NCI-H128 (cell line): ENCODE results near the gene BRD2.
A peak's percentile ranks its signal among the peaks of the same experiment; 100 is the strongest.

Experiments
- DNase-seq: peaks from one replicate; lab custom pipeline; 2025; ENCODE audit not compliant: unreplicated experiment; lab: John Stamatoyannopoulos, UW

BRD2 gene

GRCh38 chr6:32984622-32985389 lies 16.4 kb downstream of the BRD2 start:
- DNase-seq: peak; percentile 87

- no peak for DNase-seq
Observed at GRCh38 chr6:32989368-32989767, 21.0 kb downstream of the BRD2 start.

- DNase-seq: no peak
Observed at GRCh38 chr6:32991972-32992371, 23.6 kb downstream of the BRD2 start.

GRCh38 chr6:32993363-32993973 lies 25.1 kb downstream of the BRD2 start:
- no peak for DNase-seq

GRCh38 chr6:32995448-32995847 lies 27.1 kb downstream of the BRD2 start:
- no peak for DNase-seq

GRCh38 chr6:33000055-33000454 lies 31.7 kb downstream of the BRD2 start:
- no peak for DNase-seq

- no peak for DNase-seq
Observed at GRCh38 chr6:33001685-33002084, 33.3 kb downstream of the BRD2 start.

- DNase-seq: no peak
Observed at GRCh38 chr6:33004940-33005339, 36.5 kb downstream of the BRD2 start.

GRCh38 chr6:33007831-33008400 lies 39.5 kb downstream of the BRD2 start:
- no peak for DNase-seq

- DNase-seq: no peak
Observed at GRCh38 chr6:33008944-33009861, 40.8 kb downstream of the BRD2 start, which contains the start of gene HLA-DOA. TSS of gene HLA-DOA (minus strand) at chr6:33009591.

GRCh38 chr6:33010356-33010755 lies 42.0 kb downstream of the BRD2 start:
- DNase-seq: no peak

GRCh38 chr6:33013608-33014007 lies 45.2 kb downstream of the BRD2 start:
- no peak for DNase-seq

GRCh38 chr6:33014841-33015634 lies 46.6 kb downstream of the BRD2 start:
- peak; percentile 11 for DNase-seq

- no peak for DNase-seq
Observed at GRCh38 chr6:33015798-33016197, 47.4 kb downstream of the BRD2 start.

GRCh38 chr6:33017018-33017417 lies 48.6 kb downstream of the BRD2 start:
- no peak for DNase-seq

GRCh38 chr6:33017694-33018353 lies 49.4 kb downstream of the BRD2 start:
- DNase-seq: no peak

- no peak for DNase-seq
Observed at GRCh38 chr6:33018418-33018817, 50.0 kb downstream of the BRD2 start.

GRCh38 chr6:33018904-33019303 lies 50.5 kb downstream of the BRD2 start:
- no peak for DNase-seq

- DNase-seq: no peak
Observed at GRCh38 chr6:33019372-33019771, 51.0 kb downstream of the BRD2 start.

- no peak for DNase-seq
Observed at GRCh38 chr6:33021917-33022316, 53.5 kb downstream of the BRD2 start.
